Raji (cell line): ENCODE data around the gene LRCOL1.

Source experiments
- POLR2A ChIP-seq: IDR thresholded peaks from 2 replicates; pipeline ENCODE4 v1.6.1; 2011; ENCODE audit warnings: low read depth, low read length, control low read depth; ENCODE audit not compliant: insufficient read depth

Gene LRCOL1

GRCh38 chr12:132610051-132610759 lies at the start of gene LRCOL1:
LRCOL1 (minus strand) TSS chr12:132610582; CDS start chr12:132606251, 4,331 bp downstream.
- TF ChIP-seq POLR2A = no peak

- TF ChIP-seq POLR2A = no peak
Measured at GRCh38 chr12:132660052-132660451, 49.7 kb upstream of the LRCOL1 start.

- no peak for TF ChIP-seq POLR2A
Measured at GRCh38 chr12:132659146-132659545, 48.8 kb upstream of the LRCOL1 start.

GRCh38 chr12:132658149-132658894 lies 47.9 kb upstream of the LRCOL1 start:
- no peak for TF ChIP-seq POLR2A

GRCh38 chr12:132657004-132657727 lies 46.8 kb upstream of the LRCOL1 start:
- TF ChIP-seq POLR2A = no peak

- TF ChIP-seq POLR2A = no peak
Measured at GRCh38 chr12:132653567-132654290, 43.3 kb upstream of the LRCOL1 start.

GRCh38 chr12:132651444-132652100 lies 41.2 kb upstream of the LRCOL1 start:
- TF ChIP-seq POLR2A = no peak

GRCh38 chr12:132649226-132649945 lies 39.0 kb upstream of the LRCOL1 start:
- no peak for TF ChIP-seq POLR2A

- TF ChIP-seq POLR2A = no peak
Measured at GRCh38 chr12:132648616-132649225, 38.3 kb upstream of the LRCOL1 start.

- TF ChIP-seq POLR2A = no peak
Measured at GRCh38 chr12:132647858-132648257, 37.5 kb upstream of the LRCOL1 start.

- no peak for TF ChIP-seq POLR2A
Measured at GRCh38 chr12:132646850-132647249, 36.5 kb upstream of the LRCOL1 start.

- no peak for TF ChIP-seq POLR2A
Measured at GRCh38 chr12:132642846-132643835, 32.8 kb upstream of the LRCOL1 start.
